SK-N-SH (cell line): ENCODE results near the gene UBXN10. TPM values are rescaled to one million over a fixed set of nuclear protein-coding genes. Genes with fewer than 3 reads are reported as not detected.

ENCODE experiments used
- CTCF ChIA-PET: fragments of 300-600, 350-600 bp; formaldehyde crosslinking; extraction: SDS; loops from one replicate; lab custom pipeline; 2021; lab: Yijun Ruan, JAX
- POLR2A ChIA-PET: fragments of 350-600 bp; sonication (Branson Sonifier 250); formaldehyde crosslinking; extraction: SDS; loops from one replicate; lab custom pipeline; 2020; ENCODE audit warnings: antibody characterized with exemption, inconsistent platforms; lab: Yijun Ruan, JAX
- DNase-seq: peaks from one replicate; pipeline ENCODE4 v3.0.0; 2012
- H2AFZ ChIP-seq: fragments of 200-600 bp; sonication (generic); 2 replicates; pipeline ENCODE4 v1.8.1; 2016; ENCODE audit warnings: antibody characterized with exemption, mild to moderate bottlenecking, low read depth
- H3F3A ChIP-seq: fragments of 200-600 bp; sonication (generic); replicated peaks from 2 replicates; pipeline ENCODE3; 2016; ENCODE audit warnings: antibody characterized with exemption, mild to moderate bottlenecking; ENCODE audit not compliant: insufficient read depth
- H3K27ac ChIP-seq, 2 experiments: fragments of 200-500 bp in 1 of 2; fragments of 200-600 bp in 1 of 2; sonication (Bioruptor generic) in 1 of 2; sonication (generic), shearing (Covaris generic) in 1 of 2; 2 replicates each; pipeline versions ENCODE4 v1.5.1 to v1.6.1; 2014 to 2016; ENCODE audit warnings: low read depth in 2 of 2, inconsistent platforms in 1 of 2, low read length in 1 of 2, mild to moderate bottlenecking in 1 of 2, mixed read lengths in 1 of 2
- H3K27me3 ChIP-seq: fragments of 200-600 bp; sonication (generic), shearing (Covaris generic); 2 replicates; pipeline ENCODE4 v1.6.1; 2016; ENCODE audit warnings: mixed run types; ENCODE audit not compliant: insufficient read depth
- H3K36me3 ChIP-seq, 2 experiments: fragments of 200-500 bp in 1 of 2; fragments of 200-600 bp in 1 of 2; sonication (Bioruptor generic) in 1 of 2; sonication (generic) in 1 of 2; replicated peaks in 1 of 2; 2 replicates each; pipeline versions ENCODE3 to v1.5.1; 2014 to 2016; ENCODE audit warnings: low read length in 1 of 2, mild to moderate bottlenecking in 1 of 2; ENCODE audit not compliant: insufficient read depth in 2 of 2, control insufficient read depth in 1 of 2
- H3K4me1 ChIP-seq, 2 experiments: fragments of 200-500 bp in 1 of 2; fragments of 200-600 bp in 1 of 2; sonication (Bioruptor generic) in 1 of 2; sonication (generic), shearing (Covaris generic) in 1 of 2; 2 replicates each; pipeline versions ENCODE4 v1.5.1 to v1.6.1; 2014 to 2016; ENCODE audit warnings: low read depth in 1 of 2, low read length in 1 of 2, mixed run types in 1 of 2; ENCODE audit not compliant: insufficient read depth in 2 of 2, control insufficient read depth in 1 of 2
- H3K4me2 ChIP-seq: fragments of 200-600 bp; sonication (generic), shearing (Covaris generic); 2 replicates; pipeline ENCODE4 v1.6.1; 2017; ENCODE audit warnings: mixed run types
- H3K4me3 ChIP-seq, 2 experiments: fragments of 200-500 bp in 1 of 2; fragments of 200-600 bp in 1 of 2; sonication (Bioruptor generic) in 1 of 2; sonication (generic), shearing (Covaris generic) in 1 of 2; 2 replicates each; pipeline versions ENCODE4 v1.5.1 to v1.8.1; 2014 to 2016; ENCODE audit warnings: low read depth in 2 of 2, inconsistent platforms in 1 of 2, low read length in 1 of 2, mild to moderate bottlenecking in 1 of 2, mixed read lengths in 1 of 2, moderate library complexity in 1 of 2
- H3K79me2 ChIP-seq: fragments of 200-600 bp; sonication (generic); 2 replicates; pipeline ENCODE4 v1.8.1; 2017; ENCODE audit warnings: mild to moderate bottlenecking; ENCODE audit not compliant: insufficient read depth
- H3K9ac ChIP-seq: fragments of 200-600 bp; sonication (generic); 2 replicates; pipeline ENCODE4 v1.6.1; 2017; ENCODE audit warnings: mixed run types
- H3K9me2 ChIP-seq: fragments of 200-600 bp; sonication (generic); 2 replicates; pipeline ENCODE4 v1.6.1; 2017; ENCODE audit warnings: mixed run types
- H3K9me3 ChIP-seq: fragments of 200-600 bp; sonication (generic); 2 replicates; pipeline ENCODE4 v1.6.1; 2017; ENCODE audit warnings: mixed run types, mild to moderate bottlenecking, moderate library complexity
- H4K20me1 ChIP-seq: fragments of 200-600 bp; sonication (generic); 2 replicates; pipeline ENCODE4 v1.6.1; 2017; ENCODE audit warnings: mild to moderate bottlenecking, mixed run types; ENCODE audit not compliant: insufficient read depth
- CHD2 ChIP-seq: fragments of 150-350 bp; IDR thresholded peaks from 2 replicates; pipeline ENCODE4 v1.6.1; 2018; ENCODE audit warnings: low read length; ENCODE audit not compliant: partially characterized antibody
- EP300 ChIP-seq, 2 experiments: IDR thresholded peaks; 2 replicates each; pipeline versions ENCODE4 v1.4.0 to v1.6.1; 2012; ENCODE audit warnings: borderline replicate concordance in 1 of 2, low read depth in 1 of 2, low read length in 1 of 2
- FOXJ3 ChIP-seq: sonication (generic); formaldehyde crosslinking; IDR thresholded peaks from 2 replicates; pipeline ENCODE4 v1.5.1; 2020; ENCODE audit warnings: mild to moderate bottlenecking, missing genetic modification reagents
- MXI1 ChIP-seq: IDR thresholded peaks from 2 replicates; pipeline ENCODE4 v1.6.1; 2012; ENCODE audit warnings: mild to moderate bottlenecking, low read depth, low read length, improper control_type of control experiment
- NFIC ChIP-seq: IDR thresholded peaks from 2 replicates; pipeline ENCODE4 v1.4.0; 2012; ENCODE audit warnings: borderline replicate concordance
- RCOR1 ChIP-seq: fragments of 150-350 bp; IDR thresholded peaks from 2 replicates; pipeline ENCODE4 v1.6.1; 2017; ENCODE audit warnings: antibody characterized with exemption, low read length
- RFX5 ChIP-seq: IDR thresholded peaks from 2 replicates; pipeline ENCODE4 v1.6.1; 2012; ENCODE audit warnings: mild to moderate bottlenecking, improper control_type of control experiment, low read length
- TCF12 ChIP-seq: IDR thresholded peaks from 2 replicates; pipeline ENCODE4 v1.4.0; 2012
- WGBS: methylation state at CpG from one replicate; pipeline ENCODE4 v1.1.6; 2017; ENCODE audit warnings: low lambda C conversion rate; 5-methylcytosine and 5-hydroxymethylcytosine counted together
- polyA plus RNA-seq, 3 experiments: library from polyadenylated mRNA; depleted of rRNA; stranded (reverse); fragments of >200 nt; gene quantifications; 2 replicates each; pipeline ENCODE4 v1.2.3, GENCODE V29; 2012
- TF ChIP-seq, protein P1 (sequence below): IDR thresholded peaks from 2 replicates; pipeline ENCODE4 v1.6.1; 2012; ENCODE audit warnings: mild to moderate bottlenecking, low read depth, low read length, moderate library complexity
- TF ChIP-seq, protein P2 (sequence below): fragments of 200-600 bp; sonication (generic); IDR thresholded peaks from 2 replicates; pipeline ENCODE4 v1.6.1; 2017; ENCODE audit warnings: antibody characterized with exemption, mild to moderate bottlenecking, moderate library complexity
- TF ChIP-seq, protein P3 (sequence below): IDR thresholded peaks from 2 replicates; pipeline ENCODE4; 2012
- TF ChIP-seq, protein P4 (sequence below): IDR thresholded peaks from 2 replicates; pipeline ENCODE4 v1.4.0; 2012; ENCODE audit warnings: low read depth

Gene UBXN10
- polyA plus RNA-seq, 1 of the 3 experiments (the other 2 are of a cell fraction): not detected

DNA sequence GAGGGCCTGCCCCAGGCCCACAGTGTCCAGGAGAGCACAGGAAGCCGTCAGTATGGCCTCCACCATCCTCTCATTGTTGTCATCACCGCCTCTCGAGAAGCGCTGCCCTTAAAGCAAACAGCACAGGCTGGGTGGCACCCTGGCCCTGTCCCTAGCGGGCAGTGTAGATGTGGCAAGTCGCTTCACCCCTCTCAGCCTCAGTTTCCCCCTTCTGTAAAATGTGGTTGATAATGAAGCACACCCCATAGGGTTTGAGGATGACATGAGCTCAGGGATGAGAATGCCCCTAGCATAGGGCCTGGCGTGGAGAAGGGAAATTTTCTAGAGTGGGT, 33.3 kb upstream of the UBXN10 start:
- Histone ChIP-seq H3K4me2 (no peak overlapping the region), H3K4me3 (peak overlapping the region in 1 of 2 experiments; percentile 45; a peak in 1 of 4 replicates), H3K9me3 (no peaks in the 10 kb centered on the region), H2AFZ (no peak overlapping the region), H3K27ac (no peak overlapping the region), H3K4me1 (peaks cover 0 to 5% of the 10 kb centered on the region in 2 experiments; a peak in 1 of 4 replicates), H3K9me2 (no peaks in the 10 kb centered on the region), H3K9ac (no peak overlapping the region), H4K20me1 (no peaks in the 10 kb centered on the region), H3K79me2 (no peaks in the 10 kb centered on the region), H3K27me3 (no peaks in the 10 kb centered on the region; the same call in 1 of the 2 replicates), H3F3A (no peaks in the 10 kb centered on the region), H3K36me3 (no peaks in the 10 kb centered on the region)
- no peak for DNase-seq
- CTCF ChIA-PET: interaction anchor here (0.6 to 17.8 kb wide), 35 partner anchors 9 to 437 kb away, joined by 3 to 243 read pairs (median 5); partner anchors contain the start of genes OTUD3 and PLA2G2E
- POLR2A ChIA-PET: interaction anchor here (1.2 kb wide), 1 partner anchor 178 kb away, joined by 4 read pairs; no protein-coding TSS in a partner anchor
- 30% methylated on average over 4 of the region's 7 CpGs for WGBS
- TF ChIP-seq RFX5 (no peak), MXI1 (no peak)
- TF ChIP-seq, protein P1, sequence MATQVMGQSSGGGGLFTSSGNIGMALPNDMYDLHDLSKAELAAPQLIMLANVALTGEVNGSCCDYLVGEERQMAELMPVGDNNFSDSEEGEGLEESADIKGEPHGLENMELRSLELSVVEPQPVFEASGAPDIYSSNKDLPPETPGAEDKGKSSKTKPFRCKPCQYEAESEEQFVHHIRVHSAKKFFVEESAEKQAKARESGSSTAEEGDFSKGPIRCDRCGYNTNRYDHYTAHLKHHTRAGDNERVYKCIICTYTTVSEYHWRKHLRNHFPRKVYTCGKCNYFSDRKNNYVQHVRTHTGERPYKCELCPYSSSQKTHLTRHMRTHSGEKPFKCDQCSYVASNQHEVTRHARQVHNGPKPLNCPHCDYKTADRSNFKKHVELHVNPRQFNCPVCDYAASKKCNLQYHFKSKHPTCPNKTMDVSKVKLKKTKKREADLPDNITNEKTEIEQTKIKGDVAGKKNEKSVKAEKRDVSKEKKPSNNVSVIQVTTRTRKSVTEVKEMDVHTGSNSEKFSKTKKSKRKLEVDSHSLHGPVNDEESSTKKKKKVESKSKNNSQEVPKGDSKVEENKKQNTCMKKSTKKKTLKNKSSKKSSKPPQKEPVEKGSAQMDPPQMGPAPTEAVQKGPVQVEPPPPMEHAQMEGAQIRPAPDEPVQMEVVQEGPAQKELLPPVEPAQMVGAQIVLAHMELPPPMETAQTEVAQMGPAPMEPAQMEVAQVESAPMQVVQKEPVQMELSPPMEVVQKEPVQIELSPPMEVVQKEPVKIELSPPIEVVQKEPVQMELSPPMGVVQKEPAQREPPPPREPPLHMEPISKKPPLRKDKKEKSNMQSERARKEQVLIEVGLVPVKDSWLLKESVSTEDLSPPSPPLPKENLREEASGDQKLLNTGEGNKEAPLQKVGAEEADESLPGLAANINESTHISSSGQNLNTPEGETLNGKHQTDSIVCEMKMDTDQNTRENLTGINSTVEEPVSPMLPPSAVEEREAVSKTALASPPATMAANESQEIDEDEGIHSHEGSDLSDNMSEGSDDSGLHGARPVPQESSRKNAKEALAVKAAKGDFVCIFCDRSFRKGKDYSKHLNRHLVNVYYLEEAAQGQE: no peak

DNA sequence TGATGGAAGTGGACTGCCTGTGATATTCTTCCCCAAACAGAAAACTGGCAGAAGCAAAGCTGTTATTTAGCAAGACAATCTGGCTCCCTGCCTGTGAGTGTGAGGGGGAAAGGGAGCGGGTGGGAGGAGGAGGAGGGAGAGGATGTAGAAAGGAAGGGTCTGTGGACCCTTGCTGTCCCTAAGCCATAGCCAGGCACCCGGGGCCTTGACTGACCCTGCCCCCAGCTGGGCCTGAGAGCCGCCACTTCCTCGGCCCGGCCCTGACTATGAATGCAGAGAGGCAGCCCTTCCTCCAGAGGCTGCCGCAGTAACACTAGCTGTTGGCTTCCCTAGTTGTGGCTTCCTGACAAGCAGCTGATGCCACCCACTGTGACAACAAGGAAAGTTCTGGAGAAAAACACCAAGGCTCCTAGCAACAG, 32.9 kb upstream of the UBXN10 start:
- Histone ChIP-seq H3K9ac (no peak overlapping the region), H2AFZ (no peak overlapping the region), H3K27me3 (no peaks in the 10 kb centered on the region), H3K4me1 (peaks cover 0 to 5% of the 10 kb centered on the region in 2 experiments; a peak in 1 of 4 replicates), H3K27ac (no peak overlapping the region), H3K9me2 (no peaks in the 10 kb centered on the region), H3K4me3 (no peak overlapping the region), H3K36me3 (no peaks in the 10 kb centered on the region), H3K9me3 (no peaks in the 10 kb centered on the region), H3K79me2 (no peaks in the 10 kb centered on the region), H3F3A (no peaks in the 10 kb centered on the region), H3K4me2 (no peak overlapping the region), H4K20me1 (no peaks in the 10 kb centered on the region)
- ChIA-PET POLR2A (no interaction called here), CTCF (interaction anchor here (0.6 to 17.8 kb wide), 26 partner anchors 10 to 438 kb away, joined by 3 to 243 read pairs (median 6); partner anchors contain the start of genes OTUD3 and PLA2G2E)
- WGBS: 66% methylated on average over 4 of the region's 6 CpGs
- DNase-seq: peak; percentile 14
- no peak for TF ChIP-seq TCF12
- no peak for TF ChIP-seq FOXJ3 (CRISPR knock-in tag)
- no peak for TF ChIP-seq EP300 (IDR thresholded peaks at IDR 0.05; ENCODE audit: borderline replicate concordance in 1 of 2, low read depth in 1 of 2, low read length in 1 of 2)
- TF ChIP-seq CHD2: no peak
- TF ChIP-seq, protein P2, sequence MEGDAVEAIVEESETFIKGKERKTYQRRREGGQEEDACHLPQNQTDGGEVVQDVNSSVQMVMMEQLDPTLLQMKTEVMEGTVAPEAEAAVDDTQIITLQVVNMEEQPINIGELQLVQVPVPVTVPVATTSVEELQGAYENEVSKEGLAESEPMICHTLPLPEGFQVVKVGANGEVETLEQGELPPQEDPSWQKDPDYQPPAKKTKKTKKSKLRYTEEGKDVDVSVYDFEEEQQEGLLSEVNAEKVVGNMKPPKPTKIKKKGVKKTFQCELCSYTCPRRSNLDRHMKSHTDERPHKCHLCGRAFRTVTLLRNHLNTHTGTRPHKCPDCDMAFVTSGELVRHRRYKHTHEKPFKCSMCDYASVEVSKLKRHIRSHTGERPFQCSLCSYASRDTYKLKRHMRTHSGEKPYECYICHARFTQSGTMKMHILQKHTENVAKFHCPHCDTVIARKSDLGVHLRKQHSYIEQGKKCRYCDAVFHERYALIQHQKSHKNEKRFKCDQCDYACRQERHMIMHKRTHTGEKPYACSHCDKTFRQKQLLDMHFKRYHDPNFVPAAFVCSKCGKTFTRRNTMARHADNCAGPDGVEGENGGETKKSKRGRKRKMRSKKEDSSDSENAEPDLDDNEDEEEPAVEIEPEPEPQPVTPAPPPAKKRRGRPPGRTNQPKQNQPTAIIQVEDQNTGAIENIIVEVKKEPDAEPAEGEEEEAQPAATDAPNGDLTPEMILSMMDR: no peak
- TF ChIP-seq NFIC: no peak
- TF ChIP-seq RCOR1: no peak
- TF ChIP-seq, protein P3, sequence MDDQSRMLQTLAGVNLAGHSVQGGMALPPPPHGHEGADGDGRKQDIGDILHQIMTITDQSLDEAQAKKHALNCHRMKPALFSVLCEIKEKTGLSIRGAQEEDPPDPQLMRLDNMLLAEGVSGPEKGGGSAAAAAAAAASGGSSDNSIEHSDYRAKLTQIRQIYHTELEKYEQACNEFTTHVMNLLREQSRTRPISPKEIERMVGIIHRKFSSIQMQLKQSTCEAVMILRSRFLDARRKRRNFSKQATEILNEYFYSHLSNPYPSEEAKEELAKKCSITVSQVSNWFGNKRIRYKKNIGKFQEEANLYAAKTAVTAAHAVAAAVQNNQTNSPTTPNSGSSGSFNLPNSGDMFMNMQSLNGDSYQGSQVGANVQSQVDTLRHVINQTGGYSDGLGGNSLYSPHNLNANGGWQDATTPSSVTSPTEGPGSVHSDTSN: no peak
- TF ChIP-seq, protein P4, sequence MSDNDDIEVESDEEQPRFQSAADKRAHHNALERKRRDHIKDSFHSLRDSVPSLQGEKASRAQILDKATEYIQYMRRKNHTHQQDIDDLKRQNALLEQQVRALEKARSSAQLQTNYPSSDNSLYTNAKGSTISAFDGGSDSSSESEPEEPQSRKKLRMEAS: no peak
